PC-3 (cell line): ENCODE results near the gene WNK2.

Experiments
- CTCF ChIP-seq: fragments of 300-600 bp; sonication (generic); conservative IDR thresholded peaks from 2 replicates; pipeline ENCODE4 v1.5.1; 2017; ENCODE audit warnings: antibody characterized with exemption, low read depth, mild to moderate bottlenecking, low read length
- EZH2 ChIP-seq: fragments of 300-600 bp; sonication (generic); IDR thresholded peaks from one replicate; pipeline ENCODE4 v1.6.1; 2017; ENCODE audit warnings: antibody characterized with exemption, mild to moderate bottlenecking, low read length; ENCODE audit not compliant: unreplicated experiment

GRCh38 chr9:93253633-93254032 lies 69.7 kb downstream of the WNK2 start:
- no peak for TF ChIP-seq CTCF
- no peak for TF ChIP-seq EZH2
